MM.1S (cell line): ENCODE data around the gene ERFL.

Experiments
- DNase-seq: peaks from one replicate; pipeline ENCODE4 v3.0.0-alpha.2; 2015
- H2AFZ ChIP-seq: fragments of 300-600 bp; sonication (generic); 2 replicates; pipeline ENCODE4 v1.6.0; 2016; ENCODE audit warnings: antibody characterized with exemption, low read length
- H3F3A ChIP-seq: fragments of 300-600 bp; sonication (generic); 2 replicates; pipeline ENCODE4 v1.6.1; 2016; ENCODE audit warnings: mild to moderate bottlenecking, antibody characterized with exemption, low read length, moderate library complexity, mixed read lengths; ENCODE audit not compliant: insufficient read depth
- H3K27ac ChIP-seq: fragments of 300-600 bp; sonication (generic); 2 replicates; pipeline ENCODE4 v1.5.1; 2016; ENCODE audit warnings: mild to moderate bottlenecking, low read length
- H3K27me3 ChIP-seq: fragments of 300-600 bp; sonication (generic); replicated peaks from 2 replicates; pipeline ENCODE4 v1.6.0; 2016; ENCODE audit warnings: low read length; ENCODE audit not compliant: insufficient read depth
- H3K36me3 ChIP-seq: fragments of 300-600 bp; sonication (generic); replicated peaks from 2 replicates; pipeline ENCODE4 v1.6.1; 2016; ENCODE audit warnings: mild to moderate bottlenecking, low read length, mixed read lengths; ENCODE audit not compliant: insufficient read depth
- H3K4me1 ChIP-seq: fragments of 300-600 bp; sonication (generic); 2 replicates; pipeline ENCODE4 v1.6.1; 2016; ENCODE audit warnings: low read length, mixed read lengths
- H3K4me2 ChIP-seq: fragments of 300-600 bp; sonication (generic); 2 replicates; pipeline ENCODE4 v1.6.0; 2016; ENCODE audit warnings: low read depth, low read length
- H3K4me3 ChIP-seq: fragments of 300-600 bp; sonication (generic); 2 replicates; pipeline ENCODE4 v1.5.1; 2016; ENCODE audit warnings: low read length, mixed read lengths
- H3K79me2 ChIP-seq: fragments of 300-600 bp; sonication (generic); 2 replicates; pipeline ENCODE4 v1.6.1; 2016; ENCODE audit warnings: mixed run types, low read length, mixed read lengths
- H3K9ac ChIP-seq: fragments of 300-600 bp; sonication (generic); 2 replicates; pipeline ENCODE4 v1.6.1; 2016; ENCODE audit warnings: low read length, mixed read lengths
- H3K9me2 ChIP-seq: fragments of 300-600 bp; sonication (generic); replicated peaks from 2 replicates; pipeline ENCODE4 v1.6.1; 2016; ENCODE audit warnings: mild to moderate bottlenecking, low read length, mixed read lengths; ENCODE audit not compliant: insufficient read depth
- H3K9me3 ChIP-seq: fragments of 300-600 bp; sonication (generic); replicated peaks from 2 replicates; pipeline ENCODE4 v1.6.1; 2016; ENCODE audit warnings: mild to moderate bottlenecking, low read length, mixed read lengths; ENCODE audit not compliant: insufficient read depth
- H4K20me1 ChIP-seq: fragments of 300-600 bp; sonication (generic); 2 replicates; pipeline ENCODE4 v1.6.1; 2016; ENCODE audit warnings: mild to moderate bottlenecking, low read length, moderate library complexity, mixed read lengths; ENCODE audit not compliant: insufficient read depth
- EZH2 ChIP-seq: fragments of 300-600 bp; sonication (generic); optimal IDR thresholded peaks from 2 replicates; pipeline ENCODE3; 2017; ENCODE audit warnings: low read depth, mild to moderate bottlenecking, antibody characterized with exemption, low read length, mixed read lengths
- EZH2phosphoT487 ChIP-seq: fragments of 300-600 bp; sonication (generic); IDR thresholded peaks from 2 replicates; pipeline ENCODE4 v1.6.1; 2018; ENCODE audit warnings: antibody characterized with exemption, low read length
- TF ChIP-seq, protein P1 (sequence below): fragments of 300-600 bp; sonication (generic); IDR thresholded peaks from 2 replicates; pipeline ENCODE4 v1.5.1; 2016; ENCODE audit warnings: antibody characterized with exemption, low read length, mixed read lengths

The ERFL gene

DNA sequence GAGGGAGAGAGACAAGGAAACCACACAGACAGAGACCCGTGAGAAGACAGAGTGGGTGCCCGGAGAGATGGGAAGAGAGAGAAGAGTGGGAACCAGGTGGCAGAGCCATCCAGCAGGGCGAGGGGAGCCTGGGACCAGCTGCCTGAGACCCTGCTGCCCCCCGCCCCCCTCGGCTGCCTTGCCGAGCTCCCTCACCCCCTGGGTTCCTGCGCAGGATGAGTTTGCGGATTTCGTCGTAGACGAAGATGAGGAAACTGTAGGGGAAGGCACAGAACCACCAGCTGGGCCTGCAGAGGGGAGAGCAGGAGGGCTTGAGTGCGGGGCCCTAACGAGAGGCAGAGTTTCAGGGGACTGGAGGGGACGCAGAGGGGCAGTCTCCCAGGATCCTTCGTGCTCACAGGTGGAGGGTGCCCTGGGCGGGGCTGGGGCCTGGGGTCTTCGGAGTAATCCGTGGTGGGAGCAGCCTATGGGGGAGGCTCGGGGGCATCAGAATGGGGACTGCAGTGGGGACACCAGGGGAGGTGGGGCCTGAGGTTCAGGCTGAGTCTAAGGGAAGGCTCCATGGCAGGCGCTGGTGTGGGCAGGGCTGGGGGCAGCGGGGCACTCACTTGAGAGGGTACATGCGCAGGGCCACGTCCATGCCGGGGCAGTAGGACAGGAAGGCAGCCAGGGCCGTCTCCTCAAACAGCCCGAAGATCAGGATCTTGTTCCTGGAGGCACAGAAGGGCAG lies 39.0 kb upstream of the ERFL start:
- Histone ChIP-seq H3K9ac (no peak overlapping the region), H2AFZ (no peak overlapping the region), H3K4me2 (no peak overlapping the region), H3K27ac (no peak overlapping the region), H3K4me3 (no peak overlapping the region), H3K79me2 (no peaks in the 10 kb centered on the region), H3K9me3 (no peaks in the 10 kb centered on the region), H4K20me1 (no peaks in the 10 kb centered on the region), H3K4me1 (no peaks in the 10 kb centered on the region), H3F3A (no peaks in the 10 kb centered on the region), H3K27me3 (peaks cover 72% of the 10 kb centered on the region), H3K36me3 (no peaks in the 10 kb centered on the region), H3K9me2 (no peaks in the 10 kb centered on the region)
- no peak for DNase-seq
- TF ChIP-seq, protein P1, sequence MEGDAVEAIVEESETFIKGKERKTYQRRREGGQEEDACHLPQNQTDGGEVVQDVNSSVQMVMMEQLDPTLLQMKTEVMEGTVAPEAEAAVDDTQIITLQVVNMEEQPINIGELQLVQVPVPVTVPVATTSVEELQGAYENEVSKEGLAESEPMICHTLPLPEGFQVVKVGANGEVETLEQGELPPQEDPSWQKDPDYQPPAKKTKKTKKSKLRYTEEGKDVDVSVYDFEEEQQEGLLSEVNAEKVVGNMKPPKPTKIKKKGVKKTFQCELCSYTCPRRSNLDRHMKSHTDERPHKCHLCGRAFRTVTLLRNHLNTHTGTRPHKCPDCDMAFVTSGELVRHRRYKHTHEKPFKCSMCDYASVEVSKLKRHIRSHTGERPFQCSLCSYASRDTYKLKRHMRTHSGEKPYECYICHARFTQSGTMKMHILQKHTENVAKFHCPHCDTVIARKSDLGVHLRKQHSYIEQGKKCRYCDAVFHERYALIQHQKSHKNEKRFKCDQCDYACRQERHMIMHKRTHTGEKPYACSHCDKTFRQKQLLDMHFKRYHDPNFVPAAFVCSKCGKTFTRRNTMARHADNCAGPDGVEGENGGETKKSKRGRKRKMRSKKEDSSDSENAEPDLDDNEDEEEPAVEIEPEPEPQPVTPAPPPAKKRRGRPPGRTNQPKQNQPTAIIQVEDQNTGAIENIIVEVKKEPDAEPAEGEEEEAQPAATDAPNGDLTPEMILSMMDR: no peak

DNA sequence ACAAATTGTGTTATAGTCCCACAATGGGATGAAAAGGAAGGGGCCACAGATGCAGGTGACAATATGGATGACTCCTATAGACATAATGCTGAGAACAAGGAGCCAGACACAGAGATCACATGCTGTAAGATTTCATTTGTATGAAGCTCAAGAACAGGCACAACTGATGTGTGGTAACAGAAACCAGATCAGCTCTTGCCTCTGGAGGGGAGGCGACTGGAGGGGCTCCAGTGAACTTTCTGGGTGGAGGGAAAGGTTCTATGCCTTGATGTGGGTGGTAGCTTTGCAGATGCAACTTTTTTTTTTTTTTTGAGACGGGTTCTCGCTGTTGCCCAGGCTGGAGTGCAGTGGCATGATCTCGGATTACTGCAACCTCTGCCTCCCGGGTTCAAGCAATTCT lies 36.9 kb upstream of the ERFL start:
- no peak overlapping the region for H3K27ac ChIP-seq
- TF ChIP-seq, protein P1: no peak
- TF ChIP-seq EZH2 (no peak), EZH2phosphoT487 (no peak)
- no peak overlapping the region for H3K9ac ChIP-seq
- no peak overlapping the region for H2AFZ ChIP-seq
- no peaks in the 10 kb centered on the region for H3K4me1 ChIP-seq
- H3K4me2 ChIP-seq: no peak overlapping the region
- no peak for DNase-seq
- H3K36me3 ChIP-seq: no peaks in the 10 kb centered on the region
- H3K9me2 ChIP-seq: no peaks in the 10 kb centered on the region
- H3K9me3 ChIP-seq: no peaks in the 10 kb centered on the region
- no peaks in the 10 kb centered on the region for H4K20me1 ChIP-seq
- H3K4me3 ChIP-seq: no peak overlapping the region
- H3K27me3 ChIP-seq: peaks cover 53% of the 10 kb centered on the region
- no peaks in the 10 kb centered on the region for H3K79me2 ChIP-seq
- no peaks in the 10 kb centered on the region for H3F3A ChIP-seq

DNA sequence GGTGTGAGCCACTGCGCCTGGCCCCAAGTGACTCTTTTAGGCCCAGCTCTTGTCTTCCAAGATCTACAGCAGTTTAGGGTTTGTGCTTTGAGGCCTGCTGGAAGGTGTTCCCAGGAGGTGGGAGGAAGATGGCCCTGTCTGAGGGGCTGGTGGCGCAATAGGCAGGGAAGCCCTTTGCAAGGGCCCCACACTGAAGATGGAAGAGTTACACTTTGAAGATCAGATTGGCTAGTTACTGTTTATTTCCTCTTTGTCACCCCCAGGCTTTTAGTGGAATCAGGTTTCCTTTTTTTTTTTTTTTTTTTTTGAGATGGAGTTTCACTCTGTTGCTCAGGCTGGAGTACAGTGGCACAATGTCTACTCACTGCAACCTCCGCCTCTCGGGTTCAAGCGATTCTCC lies 32.7 kb upstream of the ERFL start:
- H3F3A ChIP-seq: peaks cover 12% of the 10 kb centered on the region; the same call in 1 of the 2 replicates
- H3K4me3 ChIP-seq: no peak overlapping the region
- H3K36me3 ChIP-seq: no peaks in the 10 kb centered on the region
- peaks cover 11% of the 10 kb centered on the region for H3K27me3 ChIP-seq
- no peak overlapping the region for H3K9ac ChIP-seq
- H3K27ac ChIP-seq: no peak overlapping the region
- no peak overlapping the region for H2AFZ ChIP-seq
- H4K20me1 ChIP-seq: no peaks in the 10 kb centered on the region
- H3K9me3 ChIP-seq: no peaks in the 10 kb centered on the region
- TF ChIP-seq, protein P1: no peak
- TF ChIP-seq EZH2: no peak
- no peak for TF ChIP-seq EZH2phosphoT487
- H3K4me2 ChIP-seq: no peak overlapping the region
- no peak for DNase-seq
- no peaks in the 10 kb centered on the region for H3K9me2 ChIP-seq
- peaks cover 12% of the 10 kb centered on the region for H3K4me1 ChIP-seq
- H3K79me2 ChIP-seq: no peaks in the 10 kb centered on the region
